Stimulated activated CD8-positive, alpha-beta memory T cell treated with anti-CD3 and anti-CD28 coated beads, Interleukin-7, amount 100 ng/mL, for 48 hours (primary cell): ENCODE measurements around the gene SNX9.
A peak's percentile ranks its signal among the peaks of the same experiment; 100 is the strongest.

Experiments used
- DNase-seq, 2 donors: peaks; one replicate each; pipeline ENCODE4 v3.0.0-alpha.2; 2020; ENCODE audit warnings: low read depth in 1 of 2; ENCODE audit errors: extremely low read depth in 1 of 2

The SNX9 gene

GRCh38 chr6:157974967-157975366 is 151.9 kb downstream of the SNX9 start:
- no peak for DNase-seq

- no peak for DNase-seq
Measured at GRCh38 chr6:157975456-157975855, 152.4 kb downstream of the SNX9 start.

GRCh38 chr6:157976345-157977175 is 153.5 kb downstream of the SNX9 start:
- no peak for DNase-seq

- no peak for DNase-seq
Measured at GRCh38 chr6:157977176-157977804, 154.2 kb downstream of the SNX9 start.

GRCh38 chr6:157978021-157978783 is 155.2 kb downstream of the SNX9 start:
- no peak for DNase-seq

- DNase-seq: no peak
Measured at GRCh38 chr6:157980288-157981131, 157.5 kb downstream of the SNX9 start.

GRCh38 chr6:157981132-157981394 is 158.0 kb downstream of the SNX9 start:
- no peak for DNase-seq

- peak; percentile 57 to 62 for DNase-seq
Measured at GRCh38 chr6:157981395-157982101, 158.5 kb downstream of the SNX9 start, which contains the start of gene SYNJ2. Gene SYNJ2, plus strand, starts transcription at chr6:157981863. Its CDS starts 99 bp downstream, at chr6:157981962.

GRCh38 chr6:157982102-157982562 is 159.1 kb downstream of the SNX9 start:
- DNase-seq: no peak

- no peak for DNase-seq
Measured at GRCh38 chr6:157982563-157983405, 159.7 kb downstream of the SNX9 start.

- no peak for DNase-seq
Measured at GRCh38 chr6:157983406-157984119, 160.5 kb downstream of the SNX9 start.

- no peak for DNase-seq
Measured at GRCh38 chr6:157984128-157984527, 161.1 kb downstream of the SNX9 start.

- no peak for DNase-seq
Measured at GRCh38 chr6:157984686-157985225, 161.7 kb downstream of the SNX9 start.

GRCh38 chr6:157985378-157986155 is 162.5 kb downstream of the SNX9 start:
- no peak for DNase-seq

GRCh38 chr6:157987788-157988699 is 165.0 kb downstream of the SNX9 start:
- DNase-seq: no peak

GRCh38 chr6:157988700-157989063 is 165.6 kb downstream of the SNX9 start:
- DNase-seq: no peak
